NCI-H345 (cell line): Measurements from ENCODE around the gene GRAP.
A peak's percentile ranks its signal among the peaks of the same experiment; 100 is the strongest.

Source experiments
- DNase-seq: peaks from one replicate; lab custom pipeline; 2025; lab: John Stamatoyannopoulos, UW

The GRAP gene

GRCh38 chr17:18984273-18985114, 62.3 kb downstream of the GRAP start:
- no peak for DNase-seq

GRCh38 chr17:18981642-18982424, 64.9 kb downstream of the GRAP start:
- DNase-seq: peak; percentile 84

- DNase-seq: no peak
Observed at GRCh38 chr17:18981335-18981641, 65.5 kb downstream of the GRAP start.

- DNase-seq: no peak
Observed at GRCh38 chr17:18980682-18981334, 65.9 kb downstream of the GRAP start.

GRCh38 chr17:18978655-18979054, 68.1 kb downstream of the GRAP start:
- DNase-seq: no peak

- no peak for DNase-seq
Observed at GRCh38 chr17:18978050-18978449, 68.7 kb downstream of the GRAP start.

- DNase-seq: no peak
Observed at GRCh38 chr17:18977646-18978045, 69.1 kb downstream of the GRAP start.

- no peak for DNase-seq
Observed at GRCh38 chr17:18977021-18977420, 69.7 kb downstream of the GRAP start.

GRCh38 chr17:18976201-18976600, 70.6 kb downstream of the GRAP start:
- no peak for DNase-seq

- DNase-seq: no peak
Observed at GRCh38 chr17:18975597-18975996, 71.2 kb downstream of the GRAP start.

GRCh38 chr17:18974407-18975149, 72.2 kb downstream of the GRAP start:
- no peak for DNase-seq

GRCh38 chr17:18971801-18972200, 75.0 kb downstream of the GRAP start:
- DNase-seq: no peak
